ENCODE results near the gene GRAMD1A. TPM values are rescaled to one million over a fixed set of nuclear protein-coding genes. Genes with fewer than 3 reads are reported as not detected.
A peak's percentile ranks its signal among the peaks of the same experiment; 100 is the strongest.

The GRAMD1A gene
- total RNA-seq, 3 donors from 2014 or later (not counting 1 experiment from before 2014, with no cell fraction given), result 57.6 to 80.3 (median 66.6) TPM

GRCh38 chr19:35029737-35030256 is 29.7 kb downstream of the GRAMD1A start:
- Histone ChIP-seq H3K36me3 (ENCODE audit: control insufficient read depth, insufficient read depth, low read length) (peaks cover 15% of the 10 kb centered on the region), H3K4me1 (ENCODE audit: control insufficient read depth, insufficient read depth, low read length) (peaks cover 14% of the 10 kb centered on the region), H3K4me3 (ENCODE audit: low read length) (no peak overlapping the region), H3K9me3 (ENCODE audit: control insufficient read depth, insufficient read depth, low read length) (no peaks in the 10 kb centered on the region), H3K27me3 (ENCODE audit: control insufficient read depth, insufficient read depth, low read length) (peaks cover 16% of the 10 kb centered on the region), H3K27ac (ENCODE audit: low read length) (no peak overlapping the region)
- H3K27me3 Mint-ChIP-seq (ENCODE audit: low read depth in 2 of 2), result peaks cover 15 to 16% of the 10 kb centered on the region in 2 donors
- TF ChIP-seq CTCF (IDR thresholded peaks at IDR 0.05), result no peak
- DNase-seq, result no peak
- WGBS (ENCODE audit: insufficient coverage), result 22% methylated on average over 11 of the region's 11 CpGs
- no peak overlapping the region for H3K27ac Mint-ChIP-seq
- peaks cover 11 to 24% of the 10 kb centered on the region in 2 donors for H3K4me1 Mint-ChIP-seq
- H3K9me3 Mint-ChIP-seq, result no peaks in the 10 kb centered on the region
- no peaks in the 10 kb centered on the region for H3K36me3 Mint-ChIP-seq
- intact Hi-C loops (cut with micrococcal nuclease), result no loop called here
- no peak for ATAC-seq
- peak overlapping the region; percentile 13 for H3K4me3 Mint-ChIP-seq

- under 1% methylated on average over 114 of the region's 118 CpGs for WGBS (ENCODE audit: insufficient coverage)
- H3K9me3 Mint-ChIP-seq, result no peaks in the 10 kb centered on the region
- H3K27me3 Mint-ChIP-seq (ENCODE audit: low read depth in 2 of 2), result peaks cover 15 to 16% of the 10 kb centered on the region in 2 donors
- Histone ChIP-seq H3K4me1 (ENCODE audit: control insufficient read depth, insufficient read depth, low read length) (peaks cover 14% of the 10 kb centered on the region), H3K27ac (ENCODE audit: low read length) (no peak within 1 kb of the TSS), H3K36me3 (ENCODE audit: control insufficient read depth, insufficient read depth, low read length) (peaks cover 10% of the 10 kb centered on the region), H3K4me3 (ENCODE audit: low read length) (no peak within 1 kb of the TSS), H3K9me3 (ENCODE audit: control insufficient read depth, insufficient read depth, low read length) (no peaks in the 10 kb centered on the region), H3K27me3 (ENCODE audit: control insufficient read depth, insufficient read depth, low read length) (peaks cover 16% of the 10 kb centered on the region)
- no peak for TF ChIP-seq CTCF (IDR thresholded peaks at IDR 0.05)
- intact Hi-C loops (cut with micrococcal nuclease), result no loop called here
- H3K27ac Mint-ChIP-seq, result no peak within 1 kb of the TSS
- peak within 1 kb of the TSS; percentile 79 for H3K4me3 Mint-ChIP-seq
- H3K4me1 Mint-ChIP-seq, result peaks cover 11 to 24% of the 10 kb centered on the region in 2 donors
- no peaks in the 10 kb centered on the region for H3K36me3 Mint-ChIP-seq
- peak; percentile 59 to 79 (median 78) for ATAC-seq
- DNase-seq, result peak in 1 of 2 donors; percentile 69
Measured at GRCh38 chr19:35030257-35031071, 30.3 kb downstream of the GRAMD1A start, which contains the start of gene SCN1B. TSS of gene SCN1B (plus strand) at chr19:35030470. CDS start at chr19:35030821, 351 bp downstream.

GRCh38 chr19:35031072-35031881 is 31.2 kb downstream of the GRAMD1A start:
- intact Hi-C loops (cut with micrococcal nuclease), result no loop called here
- Mint-ChIP-seq H3K27ac (no peak overlapping the region), H3K4me3 (peak overlapping the region; percentile 79), H3K27me3 (ENCODE audit: low read depth in 2 of 2) (peaks cover 15 to 16% of the 10 kb centered on the region in 2 donors), H3K4me1 (peaks cover 11 to 24% of the 10 kb centered on the region in 2 donors), H3K36me3 (no peaks in the 10 kb centered on the region), H3K9me3 (no peaks in the 10 kb centered on the region)
- no peaks in the 10 kb centered on the region for H3K9me3 ChIP-seq (ENCODE audit: control insufficient read depth, insufficient read depth, low read length)
- H3K36me3 ChIP-seq (ENCODE audit: control insufficient read depth, insufficient read depth, low read length), result peaks cover 5% of the 10 kb centered on the region
- no peak for TF ChIP-seq CTCF (IDR thresholded peaks at IDR 0.05)
- no peak for DNase-seq
- H3K4me1 ChIP-seq (ENCODE audit: control insufficient read depth, insufficient read depth, low read length), result peaks cover 14% of the 10 kb centered on the region
- ATAC-seq, result no peak
- 15% methylated on average over 31 of the region's 31 CpGs for WGBS (ENCODE audit: insufficient coverage)
- peaks cover 16% of the 10 kb centered on the region for H3K27me3 ChIP-seq (ENCODE audit: control insufficient read depth, insufficient read depth, low read length)
- H3K4me3 ChIP-seq (ENCODE audit: low read length), result no peak overlapping the region
- no peak overlapping the region for H3K27ac ChIP-seq (ENCODE audit: low read length)
